HepG2 (cell line): Measurements from ENCODE around the gene BRAF. TPM values are rescaled to one million over a fixed set of nuclear protein-coding genes. Genes with fewer than 3 reads are reported as not detected.

Experiments
- ATAC-seq: fragments of 200-7000 bp; cut with Tn5 transposase; 3 replicates; pipeline ENCODE4 v1.9.1; 2020; ENCODE audit warnings: mild to moderate bottlenecking, moderate library complexity
- BruUV-seq: library from RNA; stranded (reverse); fragments of 400-500 nt; replicated peaks from 2 replicates; lab custom pipeline; 2021; lab: Mats Ljungman, UMichigan
- CTCF ChIA-PET: fragments of 300-600 bp; formaldehyde crosslinking; extraction: SDS; loops from one replicate; lab custom pipeline; 2021; ENCODE audit warnings: low total read pairs, inconsistent platforms, low intra/inter-chr PET ratio; lab: Yijun Ruan, JAX
- POLR2A ChIA-PET: fragments of 350-600 bp; sonication (Branson Sonifier 250); formaldehyde crosslinking; loops from one replicate; lab custom pipeline; 2020; ENCODE audit warnings: antibody characterized with exemption, inconsistent platforms; lab: Yijun Ruan, JAX
- DNase-seq: peaks from one replicate; pipeline ENCODE4 v3.0.0-alpha.2; 2015; ENCODE audit warnings: low spot score
- FAIRE-seq: peaks from 3 replicates; lab custom pipeline; 2011; peaks lifted over from hg19 to GRCh38; lab: Jason Lieb, UNC
- H2AFZ ChIP-seq: one replicate; pipeline ENCODE4 v1.6.1; 2011; ENCODE audit warnings: low read length, inconsistent platforms
- H3K27ac ChIP-seq: fragments of 300-600 bp; 3 replicates; pipeline ENCODE4 v1.8.0; 2011; ENCODE audit warnings: mixed run types, mild to moderate bottlenecking, mixed read lengths, low read length, inconsistent platforms; ENCODE audit not compliant: insufficient read depth; ENCODE audit errors: extremely low read length
- H3K27me3 ChIP-seq, 2 experiments: fragments of 200-600 bp in 1 of 2; 2 replicates in 1 of 2; 3 replicates in 1 of 2; pipeline versions ENCODE4 v1.6.0 to v1.8.0; 2011; ENCODE audit warnings: low read length in 2 of 2, mild to moderate bottlenecking in 2 of 2, moderate library complexity in 2 of 2, inconsistent platforms in 1 of 2; ENCODE audit not compliant: insufficient read depth in 2 of 2, control insufficient read depth in 1 of 2
- H3K36me3 ChIP-seq, 2 experiments: fragments of 200-600 bp in 1 of 2; replicated peaks in 1 of 2; 2 replicates in 1 of 2; 3 replicates in 1 of 2; pipeline versions ENCODE4 v1.5.1 to v1.8.0; 2011; ENCODE audit warnings: low read length in 2 of 2, inconsistent platforms in 1 of 2; ENCODE audit not compliant: insufficient read depth in 2 of 2, control insufficient read depth in 1 of 2
- H3K4me1 ChIP-seq: 2 replicates; pipeline ENCODE4 v1.5.1; 2012; ENCODE audit warnings: low read length, inconsistent platforms; ENCODE audit not compliant: insufficient read depth
- H3K4me2 ChIP-seq: 2 replicates; pipeline ENCODE4 v1.6.0; 2011; ENCODE audit warnings: low read depth, low read length, inconsistent platforms
- H3K4me3 ChIP-seq, 3 experiments: fragments of 200-600 bp in 1 of 3; sonication (generic), shearing (Covaris generic) in 1 of 3; replicated peaks in 1 of 3; 2 replicates each; pipeline ENCODE4 v1.5.1; 2011 to 2016; ENCODE audit warnings: low read length in 3 of 3, inconsistent platforms in 2 of 3, low read depth in 2 of 3, mild to moderate bottlenecking in 2 of 3, control low read depth in 1 of 3, mixed read lengths in 1 of 3; ENCODE audit not compliant: insufficient read depth in 1 of 3
- H3K79me2 ChIP-seq: one replicate; pipeline ENCODE4 v1.6.1; 2011; ENCODE audit warnings: low read length, inconsistent platforms; ENCODE audit not compliant: insufficient read depth
- H3K9ac ChIP-seq: 2 replicates; pipeline ENCODE4 v1.6.0; 2011; ENCODE audit warnings: mild to moderate bottlenecking, low read depth, low read length, inconsistent platforms; ENCODE audit not compliant: insufficient read depth
- H3K9me3 ChIP-seq: 2 replicates; pipeline ENCODE4 v1.5.1; 2012; ENCODE audit warnings: mild to moderate bottlenecking, low read length
- H4K20me1 ChIP-seq: 2 replicates; pipeline ENCODE4 v1.6.0; 2011; ENCODE audit warnings: inconsistent platforms, mild to moderate bottlenecking, low read length, moderate library complexity; ENCODE audit not compliant: insufficient read depth
- ATF7-NPFF ChIP-seq: sonication (generic); formaldehyde crosslinking; IDR thresholded peaks from 2 replicates; pipeline ENCODE4 v1.8.1; 2023; ENCODE audit warnings: mild to moderate bottlenecking, low read depth, missing genetic modification reagents, moderate library complexity
- DDIT3 ChIP-seq: sonication (generic); formaldehyde crosslinking; IDR thresholded peaks from 2 replicates; pipeline ENCODE4 v1.4.0; 2020; ENCODE audit warnings: mild to moderate bottlenecking, missing genetic modification reagents
- E2F2 ChIP-seq: sonication (generic); formaldehyde crosslinking; IDR thresholded peaks from 2 replicates; pipeline ENCODE4 v1.4.0; 2020; ENCODE audit warnings: missing genetic modification reagents, borderline replicate concordance
- ELF3 ChIP-seq: IDR thresholded peaks from 2 replicates; pipeline ENCODE4 v1.6.1; 2016; ENCODE audit warnings: missing genetic modification reagents, missing compliant biosample characterization
- GATA4 ChIP-seq: sonication (generic); IDR thresholded peaks from 2 replicates; pipeline ENCODE4 v1.6.1; 2016; ENCODE audit warnings: antibody characterized with exemption, low read depth, borderline replicate concordance
- JUNB ChIP-seq: sonication (generic); formaldehyde crosslinking; IDR thresholded peaks from 2 replicates; pipeline ENCODE4 v1.8.0; 2022; ENCODE audit warnings: missing genetic modification reagents, mild to moderate bottlenecking, borderline replicate concordance
- MBD4 ChIP-seq: IDR thresholded peaks from 2 replicates; pipeline ENCODE4 v1.6.1; 2012; ENCODE audit warnings: low read length, inconsistent platforms, borderline replicate concordance
- NAIF1 ChIP-seq: sonication (generic); formaldehyde crosslinking; IDR thresholded peaks from 2 replicates; pipeline ENCODE4 v1.5.0; 2020; ENCODE audit warnings: mild to moderate bottlenecking, missing genetic modification reagents, borderline replicate concordance
- NFKB2 ChIP-seq: sonication (generic); formaldehyde crosslinking; IDR thresholded peaks from 2 replicates; pipeline ENCODE4 v1.4.0; 2020; ENCODE audit warnings: missing genetic modification reagents, borderline replicate concordance
- NPAS2 ChIP-seq: sonication (generic); formaldehyde crosslinking; IDR thresholded peaks from 2 replicates; pipeline ENCODE4 v1.8.0; 2022; ENCODE audit warnings: mild to moderate bottlenecking, missing genetic modification reagents, borderline replicate concordance
- SMAD1 ChIP-seq: sonication (generic); formaldehyde crosslinking; IDR thresholded peaks from 2 replicates; pipeline ENCODE4 v1.4.0; 2020; ENCODE audit warnings: missing genetic modification reagents, low read depth, mild to moderate bottlenecking, borderline replicate concordance
- SOX13 ChIP-seq, 3 experiments: fragments of 450-650 bp in 1 of 3; sonication (generic) in 1 of 3; formaldehyde crosslinking in 1 of 3; IDR thresholded peaks in 2 of 3; conservative IDR thresholded peaks in 1 of 3; 2 replicates each; pipeline versions ENCODE4 v1.5.0 to v1.6.1; 2016 to 2020; ENCODE audit warnings: antibody characterized with exemption in 1 of 3, mild to moderate bottlenecking in 1 of 3, missing compliant biosample characterization in 1 of 3, missing genetic modification reagents in 1 of 3, moderate library complexity in 1 of 3
- SRSF4 ChIP-seq: fragments of 200-400 bp; formaldehyde crosslinking; IDR thresholded peaks from one replicate; pipeline ENCODE4 v1.6.1; 2018; ENCODE audit warnings: mild to moderate bottlenecking, low read depth, low read length, moderate library complexity; ENCODE audit not compliant: poor library complexity, severe bottlenecking
- ZBTB39 ChIP-seq: sonication (generic); formaldehyde crosslinking; IDR thresholded peaks from 2 replicates; pipeline ENCODE4 v1.5.0; 2020; ENCODE audit warnings: missing genetic modification reagents
- ZMYM2 ChIP-seq: sonication (generic); formaldehyde crosslinking; IDR thresholded peaks from 2 replicates; pipeline ENCODE4 v1.8.0; 2022; ENCODE audit warnings: mild to moderate bottlenecking, missing genetic modification reagents
- ZNF652 ChIP-seq: IDR thresholded peaks from 2 replicates; pipeline ENCODE4 v1.6.1; 2016; ENCODE audit warnings: low read depth, borderline replicate concordance
- ZNF710 ChIP-seq: sonication (generic); formaldehyde crosslinking; IDR thresholded peaks from 2 replicates; pipeline ENCODE4 v1.5.0; 2020; ENCODE audit warnings: mild to moderate bottlenecking, missing genetic modification reagents, borderline replicate concordance
- ZSCAN20 ChIP-seq: sonication (generic); formaldehyde crosslinking; IDR thresholded peaks from 2 replicates; pipeline ENCODE4 v1.4.0; 2020; ENCODE audit warnings: missing genetic modification reagents, mild to moderate bottlenecking, borderline replicate concordance
- WGBS: methylation state at CpG from one replicate; pipeline ENCODE4 v1.1.6; 2017; ENCODE audit warnings: low lambda C conversion rate; 5-methylcytosine and 5-hydroxymethylcytosine counted together
- in situ Hi-C: cut with HindIII; loops from 2 replicates; pipeline ENCODE4 v1.10.0; 2017; ENCODE audit warnings: low pct_unique_long_range_greater_than_20kb; ENCODE audit not compliant: extremely low pct_ligation_motif_present
- intact Hi-C: fragments of 100-400 bp; cut with micrococcal nuclease; formaldehyde crosslinking; loops from one replicate; pipeline ENCODE4 v1.10.0; 2022; ENCODE audit not compliant: unreplicated experiment
- polyA plus RNA-seq, 8 experiments: library from polyadenylated mRNA; depleted of rRNA in 3 of 8; stranded (reverse) in 7 of 8; unstranded in 1 of 8; fragments of >200 nt; fragmentation: Illumina TruSeq in 4 of 8; extraction: Trizol in 4 of 8; gene quantifications; 2 replicates each; pipeline versions ENCODE4 v1.2.1 to v1.2.3, GENCODE V29; 2011 to 2016; ENCODE audit warnings: low read depth in 4 of 8, missing spikeins in 1 of 8, mixed read lengths in 1 of 8; ENCODE audit not compliant: insufficient read depth in 1 of 8
- total RNA-seq, 5 experiments: library from RNA; depleted of rRNA; stranded (reverse); fragments of >200 nt; fragmentation: Illumina TruSeq; extraction: Trizol; gene quantifications; 2 replicates each; pipeline ENCODE4 v1.2.3, GENCODE V29; 2016; ENCODE audit warnings: low read depth in 1 of 5

Gene BRAF
- total and polyA plus RNA-seq, 2 of the 13 experiments (the other 11 are each of a cell fraction or from before 2014, with no cell fraction given), result 12.5 to 13.4 TPM

GRCh38 chr7:140670343-140670935, 254.3 kb downstream of the BRAF start:
- in situ Hi-C loops, result no loop called here
- no peak for FAIRE-seq
- no peak for TF ChIP-seq NPAS2
- TF ChIP-seq ZNF652 (CRISPR knock-in tag), result no peak
- TF ChIP-seq SOX13 (IDR thresholded peaks at IDR 0.05), result no peak
- TF ChIP-seq SOX13 (CRISPR knock-in tag; conservative IDR thresholded peaks at IDR 0.05 in 1 of 2, IDR thresholded peaks at IDR 0.05 in 1 of 2), result no peak
- no peak for TF ChIP-seq JUNB (CRISPR knock-in tag)
- no peak for TF ChIP-seq ZMYM2 (CRISPR knock-in tag)
- no peak for TF ChIP-seq ATF7-NPFF
- TF ChIP-seq NFKB2 (CRISPR knock-in tag), result no peak
- no peak for TF ChIP-seq SRSF4
- no peak for TF ChIP-seq GATA4
- TF ChIP-seq E2F2 (CRISPR knock-in tag), result no peak
- TF ChIP-seq ELF3 (CRISPR knock-in tag), result no peak
- TF ChIP-seq SMAD1, result no peak
- no peak for TF ChIP-seq NAIF1 (CRISPR knock-in tag)
- TF ChIP-seq MBD4, result no peak
- TF ChIP-seq ZSCAN20 (CRISPR knock-in tag), result no peak
- TF ChIP-seq ZNF710 (CRISPR knock-in tag), result no peak
- no peak for TF ChIP-seq ZBTB39 (CRISPR knock-in tag)
- no peak for TF ChIP-seq DDIT3 (CRISPR knock-in tag)

More at GRCh38 chr7:140670343-140670935, 254.3 kb downstream of the BRAF start:
- DNase-seq (no peak), ATAC-seq (no peak)
- Histone ChIP-seq H3K4me3 (no peak overlapping the region), H3K27ac (no peak overlapping the region), H3K79me2 (no peaks in the 10 kb centered on the region), H2AFZ (no peak overlapping the region), H4K20me1 (no peaks in the 10 kb centered on the region), H3K36me3 (no peaks in the 10 kb centered on the region), H3K4me2 (no peak overlapping the region), H3K4me1 (peaks cover 16% of the 10 kb centered on the region), H3K27me3 (peaks cover 0 to 10% of the 10 kb centered on the region in 2 experiments; a peak in 1 of 5 replicates), H3K9me3 (no peaks in the 10 kb centered on the region), H3K9ac (no peak overlapping the region)
- CTCF ChIA-PET, result no interaction called here
- POLR2A ChIA-PET, result no interaction called here
- 32% methylated on average over 3 of the region's 4 CpGs for WGBS
- intact Hi-C loops, result no loop called here
- BruUV-seq, result no TSS peak
